ENCODE measurements around the gene BIRC2.

The BIRC2 gene

GRCh38 chr11:102401905-102402304, 54.9 kb downstream of the BIRC2 start:
- DNase-seq (ENCODE audit: low read depth, low spot score) = no peak

GRCh38 chr11:102402548-102402947, 55.5 kb downstream of the BIRC2 start:
- DNase-seq (ENCODE audit: low read depth, low spot score) = no peak

- no peak for DNase-seq (ENCODE audit: low read depth, low spot score)
Observed at GRCh38 chr11:102405501-102405900, 58.5 kb downstream of the BIRC2 start.

GRCh38 chr11:102406099-102406498, 59.1 kb downstream of the BIRC2 start:
- no peak for DNase-seq (ENCODE audit: low read depth, low spot score)

GRCh38 chr11:102407901-102408300, 60.9 kb downstream of the BIRC2 start:
- no peak for DNase-seq (ENCODE audit: low read depth, low spot score)

- DNase-seq (ENCODE audit: low read depth, low spot score) = no peak
Observed at GRCh38 chr11:102408339-102408738, 61.3 kb downstream of the BIRC2 start.

- DNase-seq (ENCODE audit: low read depth, low spot score) = no peak
Observed at GRCh38 chr11:102410382-102410784, 63.4 kb downstream of the BIRC2 start.

- no peak for DNase-seq (ENCODE audit: low read depth, low spot score)
Observed at GRCh38 chr11:102411142-102411541, 64.1 kb downstream of the BIRC2 start.

- DNase-seq (ENCODE audit: low read depth, low spot score) = no peak
Observed at GRCh38 chr11:102413497-102413896, 66.5 kb downstream of the BIRC2 start.

- no peak for DNase-seq (ENCODE audit: low read depth, low spot score)
Observed at GRCh38 chr11:102414559-102414958, 67.5 kb downstream of the BIRC2 start.

- no peak for DNase-seq (ENCODE audit: low read depth, low spot score)
Observed at GRCh38 chr11:102415304-102415916, 68.4 kb downstream of the BIRC2 start.

GRCh38 chr11:102416976-102417375, 70.0 kb downstream of the BIRC2 start:
- no peak for DNase-seq (ENCODE audit: low read depth, low spot score)

GRCh38 chr11:102419181-102419580, 72.2 kb downstream of the BIRC2 start:
- no peak for DNase-seq (ENCODE audit: low read depth, low spot score)

GRCh38 chr11:102420547-102420946, 73.5 kb downstream of the BIRC2 start:
- DNase-seq (ENCODE audit: low read depth, low spot score) = no peak

GRCh38 chr11:102421261-102421660, 74.2 kb downstream of the BIRC2 start:
- no peak for DNase-seq (ENCODE audit: low read depth, low spot score)

- DNase-seq (ENCODE audit: low read depth, low spot score) = no peak
Observed at GRCh38 chr11:102422817-102423712, 76.1 kb downstream of the BIRC2 start.

GRCh38 chr11:102423936-102424335, 76.9 kb downstream of the BIRC2 start:
- DNase-seq (ENCODE audit: low read depth, low spot score) = no peak

GRCh38 chr11:102426000-102426399, 79.0 kb downstream of the BIRC2 start:
- DNase-seq (ENCODE audit: low read depth, low spot score) = no peak

GRCh38 chr11:102426570-102426969, 79.6 kb downstream of the BIRC2 start:
- no peak for DNase-seq (ENCODE audit: low read depth, low spot score)

GRCh38 chr11:102427068-102427467, 80.1 kb downstream of the BIRC2 start:
- DNase-seq (ENCODE audit: low read depth, low spot score) = no peak
